MG63 (cell line): ENCODE results near the gene B3GNT2. TPM values are rescaled to one million over a fixed set of nuclear protein-coding genes. Genes with fewer than 3 reads are reported as not detected.
"Not testable (repeated sequence)": the region's sequence is repeated elsewhere in the genome, so short reads cannot be mapped to it uniquely, and the experiment has no call there.

ENCODE experiments used
- DNase-seq: peaks from one replicate; pipeline ENCODE4 v3.0.0-alpha.2; 2020
- H3K27me3 ChIP-seq: fragments of 250-450 bp; sonication (Bioruptor Pico); 2 replicates; pipeline ENCODE4 v1.5.1; 2020; ENCODE audit warnings: mild to moderate bottlenecking, moderate library complexity
- H3K36me3 ChIP-seq: fragments of 250-450 bp; sonication (Bioruptor Pico); 2 replicates; pipeline ENCODE4 v1.5.1; 2020; ENCODE audit warnings: mild to moderate bottlenecking, moderate library complexity
- H3K4me3 ChIP-seq: fragments of 250-450 bp; sonication (Bioruptor Pico); 2 replicates; pipeline ENCODE4 v1.5.1; 2020; ENCODE audit warnings: mild to moderate bottlenecking, moderate library complexity
- H3K9me3 ChIP-seq: fragments of 250-450 bp; sonication (Bioruptor Pico); 2 replicates; pipeline ENCODE4 v1.5.1; 2020; ENCODE audit warnings: mild to moderate bottlenecking, moderate library complexity
- total RNA-seq: library from RNA; depleted of rRNA; stranded (reverse); fragments of >200 nt; shearing (Covaris generic); gene quantifications from 2 replicates; pipeline ENCODE4 v1.2.3, GENCODE V29; 2014; ENCODE audit warnings: low replicate concordance

The B3GNT2 gene
- total RNA-seq, 1 experiment from 2014 or later, result 8.8 TPM

- no peak for DNase-seq
- Histone ChIP-seq H3K4me3 (no peak overlapping the region), H3K9me3 (no peaks in the 10 kb centered on the region), H3K27me3 (no peaks in the 10 kb centered on the region), H3K36me3 (no peaks in the 10 kb centered on the region)
These were observed 52.3 kb downstream of the B3GNT2 start for GRCh38 chr2:62248226-62248625.

DNA sequence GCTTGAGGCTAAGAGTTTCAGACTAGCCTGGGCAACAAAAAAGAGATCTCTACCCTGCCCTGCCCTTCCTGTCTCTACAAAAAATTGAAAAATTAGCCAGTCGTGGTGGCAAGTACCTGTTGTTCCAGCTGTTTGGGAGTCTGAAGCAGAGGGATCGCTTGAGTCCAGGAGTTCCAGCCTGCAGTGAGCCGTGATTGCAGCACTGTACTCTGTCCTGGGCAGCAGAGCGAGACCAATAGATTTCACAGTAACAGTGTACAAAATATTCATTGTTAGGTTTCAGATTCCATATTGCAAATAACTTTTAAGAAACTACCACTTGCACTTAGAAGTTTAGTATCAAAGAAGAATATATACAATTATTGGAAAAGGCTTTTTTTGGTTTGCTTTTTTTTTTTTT, 54.3 kb downstream of the B3GNT2 start:
- Histone ChIP-seq H3K27me3 (no peaks in the 10 kb centered on the region), H3K36me3 (no peaks in the 10 kb centered on the region), H3K9me3 (no peaks in the 10 kb centered on the region), H3K4me3 (no peak overlapping the region)
- no peak for DNase-seq

GRCh38 chr2:62254424-62255266, 58.7 kb downstream of the B3GNT2 start:
- H3K27me3 ChIP-seq, result no peaks in the 10 kb centered on the region
- no peak for DNase-seq
- H3K9me3 ChIP-seq, result no peaks in the 10 kb centered on the region
- no peaks in the 10 kb centered on the region for H3K36me3 ChIP-seq
- no peak overlapping the region for H3K4me3 ChIP-seq

- DNase-seq, result no peak
- no peak overlapping the region for H3K4me3 ChIP-seq
- no peaks in the 10 kb centered on the region for H3K36me3 ChIP-seq
- H3K27me3 ChIP-seq, result no peaks in the 10 kb centered on the region
- H3K9me3 ChIP-seq, result no peaks in the 10 kb centered on the region
These were observed 61.6 kb downstream of the B3GNT2 start for GRCh38 chr2:62257466-62257865.

GRCh38 chr2:62263076-62263715, 67.3 kb downstream of the B3GNT2 start:
- no peaks in the 10 kb centered on the region for H3K9me3 ChIP-seq
- H3K4me3 ChIP-seq, result no peak overlapping the region
- DNase-seq, result no peak
- no peaks in the 10 kb centered on the region for H3K36me3 ChIP-seq
- no peaks in the 10 kb centered on the region for H3K27me3 ChIP-seq

DNA sequence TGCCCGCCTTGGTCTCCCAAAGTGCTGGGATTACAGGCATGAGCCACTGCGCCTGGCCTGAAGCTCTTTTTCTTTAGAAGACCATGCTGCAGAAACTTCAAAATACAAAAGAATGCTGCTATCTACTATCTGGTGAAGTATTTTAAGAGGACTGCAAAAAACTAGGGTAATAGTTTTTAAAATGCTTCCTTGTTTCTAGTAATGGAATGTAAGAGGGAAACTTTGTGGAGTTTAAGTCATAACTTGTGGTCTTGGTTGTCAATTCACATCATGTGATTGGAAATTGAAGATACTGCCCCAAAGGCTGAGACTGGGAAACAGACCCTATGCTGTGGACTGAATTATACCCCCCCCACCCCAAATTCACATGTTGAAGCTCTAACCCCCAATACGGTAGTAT, 68.3 kb downstream of the B3GNT2 start:
- Histone ChIP-seq H3K9me3 (no peaks in the 10 kb centered on the region), H3K36me3 (no peaks in the 10 kb centered on the region), H3K27me3 (no peaks in the 10 kb centered on the region), H3K4me3 (no peak overlapping the region)
- no peak for DNase-seq

GRCh38 chr2:62265106-62265505, 69.2 kb downstream of the B3GNT2 start:
- no peaks in the 10 kb centered on the region for H3K9me3 ChIP-seq
- no peak overlapping the region for H3K4me3 ChIP-seq
- no peaks in the 10 kb centered on the region for H3K27me3 ChIP-seq
- DNase-seq, result no peak
- no peaks in the 10 kb centered on the region for H3K36me3 ChIP-seq

- no peaks in the 10 kb centered on the region for H3K9me3 ChIP-seq
- peak; percentile 20 for DNase-seq
These were observed 70.6 kb downstream of the B3GNT2 start for GRCh38 chr2:62266433-62267038.

GRCh38 chr2:62267696-62268095, 71.8 kb downstream of the B3GNT2 start:
- Histone ChIP-seq H3K4me3 (no peak overlapping the region), H3K27me3 (no peaks in the 10 kb centered on the region), H3K36me3 (no peaks in the 10 kb centered on the region), H3K9me3 (no peaks in the 10 kb centered on the region)
- no peak for DNase-seq

More at GRCh38 chr2:62266433-62267038, 70.6 kb downstream of the B3GNT2 start:
- Histone ChIP-seq H3K4me3 (no peak overlapping the region), H3K36me3 (no peaks in the 10 kb centered on the region), H3K27me3 (no peaks in the 10 kb centered on the region)

GRCh38 chr2:62268681-62269188, 72.8 kb downstream of the B3GNT2 start:
- not testable (repeated sequence) for DNase-seq, H3K9me3 ChIP-seq, H3K27me3 ChIP-seq, H3K36me3 ChIP-seq, H3K4me3 ChIP-seq

DNA sequence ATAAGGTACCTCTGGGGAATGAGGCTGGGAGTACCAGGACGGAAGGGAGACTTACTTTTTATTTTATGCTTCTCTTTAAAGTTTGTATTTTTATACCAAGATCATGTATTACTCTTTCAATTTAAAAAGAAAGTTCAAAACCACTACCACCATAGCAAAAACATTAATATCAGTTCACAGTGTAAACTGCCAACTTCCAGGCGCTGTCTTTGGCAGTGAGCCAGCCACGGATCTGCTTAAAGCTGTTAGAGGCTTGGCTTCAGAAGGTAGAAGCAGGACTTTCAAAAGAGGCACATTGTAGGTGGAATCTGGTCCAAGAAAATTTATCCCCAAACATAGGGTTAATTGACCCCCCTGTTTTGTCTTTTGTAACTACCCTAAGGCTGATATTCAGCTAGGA, 74.8 kb downstream of the B3GNT2 start:
- H3K4me3 ChIP-seq, result no peak overlapping the region
- H3K27me3 ChIP-seq, result no peaks in the 10 kb centered on the region
- no peaks in the 10 kb centered on the region for H3K36me3 ChIP-seq
- DNase-seq, result peak; percentile 51
- H3K9me3 ChIP-seq, result no peaks in the 10 kb centered on the region
